ENCODE data around the gene EIF5AL1.

GRCh38 chr10:79492839-79493238 lies 19.5 kb upstream of the EIF5AL1 start:
- TF ChIP-seq POLR2A (IDR thresholded peaks at IDR 0.05) (no peak), CTCF (IDR thresholded peaks at IDR 0.05) (no peak)
